ENCODE results near the gene C16orf92.

- TF ChIP-seq GATA3 (IDR thresholded peaks at IDR 0.05; ENCODE audit: low read depth, low read length): no peak
- TF ChIP-seq GATA2 (IDR thresholded peaks at IDR 0.05; ENCODE audit: low read depth, low read length): no peak
Measured at GRCh38 chr16:30040221-30040620, 17.2 kb downstream of the C16orf92 start.

Measured in SH-SY5Y (cell line).